ENCODE measurements around the gene UBXN7. TPM values are rescaled to one million over a fixed set of nuclear protein-coding genes. Genes with fewer than 3 reads are reported as not detected.

UBXN7 gene
- total RNA-seq (10 to 100 TPM; 36.0 to 45.8 TPM), polyA plus RNA-seq (10 to 100 TPM in 1 of 2 donors, 1 to 10 TPM in 1; 5.2 to 14.7 TPM)
- long read RNA-seq, donor 1, full-length matches to known transcripts, result 9 of 17 reads
- long read RNA-seq, donor 1, partial matches to known transcripts, result 8 of 17 reads
- long read RNA-seq, donor 1, other reads (novel, unspliced or antisense), result 0 of 17 reads
- long read RNA-seq, donor 2, partial matches to known transcripts, result 0 of 1 reads
- long read RNA-seq, donor 2, other reads (novel, unspliced or antisense), result 0 of 1 reads
- long read RNA-seq, donor 3, full-length matches to known transcripts, result 6 of 6 reads
- long read RNA-seq, donor 3, partial matches to known transcripts, result 0 of 6 reads
- long read RNA-seq, donor 3, other reads (novel, unspliced or antisense), result 0 of 6 reads
- long read RNA-seq, donor 4, full-length matches to known transcripts, result 2 of 2 reads
- long read RNA-seq, donor 4, partial matches to known transcripts, result 0 of 2 reads
- long read RNA-seq, donor 4, other reads (novel, unspliced or antisense), result 0 of 2 reads
- long read RNA-seq, donor 5, full-length matches to known transcripts, result 13 of 13 reads
- long read RNA-seq, donor 5, partial matches to known transcripts, result 0 of 13 reads
- long read RNA-seq, donor 5, other reads (novel, unspliced or antisense), result 0 of 13 reads

- TF ChIP-seq CTCF (IDR thresholded peaks at IDR 0.05; ENCODE audit: control extremely low read depth, extremely low read depth), result no peak
- no peaks in the 10 kb centered on the region for H3K9me3 ChIP-seq (ENCODE audit: control insufficient read depth in 4 of 4, insufficient read depth in 3 of 4, low read length in 3 of 4)
- peaks cover 0 to 3% (median under 1%) of the 10 kb centered on the region in 4 donors for H3K36me3 ChIP-seq (ENCODE audit: control insufficient read depth in 4 of 4, insufficient read depth in 4 of 4, low read length in 4 of 4)
- peak within 1 kb of the TSS; percentile 84 to 94 for H3K27ac ChIP-seq (ENCODE audit: low read depth in 1 of 2, low read length in 1 of 2)
- DNase-seq, result peak; percentile 97 to 98 (median 97)
- 0 to 1% methylated on average over 66 to 67 of the region's 67 CpGs for WGBS, 2 donors
- peaks cover 0 to 10% (median 2%) of the 10 kb centered on the region in 5 donors for H3K4me1 ChIP-seq (ENCODE audit: control insufficient read depth in 5 of 5, insufficient read depth in 5 of 5, low read length in 5 of 5)
- H3K27me3 ChIP-seq (ENCODE audit: control insufficient read depth in 3 of 3, insufficient read depth in 3 of 3, low read length in 2 of 3), result no peaks in the 10 kb centered on the region
- peak within 1 kb of the TSS; percentile 89 for H3K4me3 ChIP-seq
- peak within 1 kb of the TSS; percentile 71 to 76 for H3K9ac ChIP-seq (ENCODE audit: insufficient read depth in 1 of 2, low read length in 2 of 2)
- peak; percentile 89 for ATAC-seq (ENCODE audit: insufficient read depth, low FRiP score)
Measured at GRCh38 chr3:196432137-196432879, at the start of gene UBXN7. Gene UBXN7 (minus strand): TSS chr3:196432427. CDS start chr3:196432399, 28 bp downstream.

- Histone ChIP-seq H3K9ac (ENCODE audit: insufficient read depth in 1 of 2, low read length in 2 of 2) (no peak overlapping the region), H3K4me1 (ENCODE audit: control insufficient read depth in 5 of 5, insufficient read depth in 5 of 5, low read length in 5 of 5) (no peaks in the 10 kb centered on the region), H3K4me3 (no peak overlapping the region), H3K9me3 (ENCODE audit: control insufficient read depth in 4 of 4, insufficient read depth in 3 of 4, low read length in 3 of 4) (no peaks in the 10 kb centered on the region), H3K27ac (ENCODE audit: low read depth in 1 of 2, low read length in 1 of 2) (no peak overlapping the region), H3K36me3 (ENCODE audit: control insufficient read depth in 4 of 4, insufficient read depth in 4 of 4, low read length in 4 of 4) (peaks cover 15 to 42% (median 18%) of the 10 kb centered on the region in 4 donors), H3K27me3 (ENCODE audit: control insufficient read depth in 3 of 3, insufficient read depth in 3 of 3, low read length in 2 of 3) (no peaks in the 10 kb centered on the region)
- DNase-seq, result no peak
- 98% methylated on average over 4 of the region's 4 CpGs for WGBS, 2 donors
- ATAC-seq (ENCODE audit: insufficient read depth, low FRiP score), result no peak
- TF ChIP-seq CTCF (IDR thresholded peaks at IDR 0.05; ENCODE audit: control extremely low read depth, extremely low read depth), result no peak
Measured at GRCh38 chr3:196477678-196478077, 45.5 kb upstream of the UBXN7 start.

- no peak for ATAC-seq (ENCODE audit: insufficient read depth, low FRiP score)
- no peaks in the 10 kb centered on the region for H3K4me1 ChIP-seq (ENCODE audit: control insufficient read depth in 5 of 5, insufficient read depth in 5 of 5, low read length in 5 of 5)
- DNase-seq, result no peak
- no peak overlapping the region for H3K27ac ChIP-seq (ENCODE audit: low read depth in 1 of 2, low read length in 1 of 2)
- no peak overlapping the region for H3K9ac ChIP-seq (ENCODE audit: insufficient read depth in 1 of 2, low read length in 2 of 2)
- no peaks in the 10 kb centered on the region for H3K9me3 ChIP-seq (ENCODE audit: control insufficient read depth in 4 of 4, insufficient read depth in 3 of 4, low read length in 3 of 4)
- H3K27me3 ChIP-seq (ENCODE audit: control insufficient read depth in 3 of 3, insufficient read depth in 3 of 3, low read length in 2 of 3), result no peaks in the 10 kb centered on the region
- WGBS, 2 donors, result 93 to 96% methylated on average over 8 of the region's 8 CpGs
- H3K4me3 ChIP-seq, result no peak overlapping the region
- peaks cover 18 to 32% (median 25%) of the 10 kb centered on the region in 4 donors for H3K36me3 ChIP-seq (ENCODE audit: control insufficient read depth in 4 of 4, insufficient read depth in 4 of 4, low read length in 4 of 4)
- no peak for TF ChIP-seq CTCF (IDR thresholded peaks at IDR 0.05; ENCODE audit: control extremely low read depth, extremely low read depth)
Measured at GRCh38 chr3:196472286-196472685, 40.1 kb upstream of the UBXN7 start.
